ENCODE measurements around the gene FBXW12. TPM values are rescaled to one million over a fixed set of nuclear protein-coding genes. Genes with fewer than 3 reads are reported as not detected.
"Not testable (repeated sequence)": the region's sequence is repeated elsewhere in the genome, so short reads cannot be mapped to it uniquely, and the experiment has no call there.

Gene FBXW12
- total RNA-seq, 2 donors from 2014 or later = not detected

DNA sequence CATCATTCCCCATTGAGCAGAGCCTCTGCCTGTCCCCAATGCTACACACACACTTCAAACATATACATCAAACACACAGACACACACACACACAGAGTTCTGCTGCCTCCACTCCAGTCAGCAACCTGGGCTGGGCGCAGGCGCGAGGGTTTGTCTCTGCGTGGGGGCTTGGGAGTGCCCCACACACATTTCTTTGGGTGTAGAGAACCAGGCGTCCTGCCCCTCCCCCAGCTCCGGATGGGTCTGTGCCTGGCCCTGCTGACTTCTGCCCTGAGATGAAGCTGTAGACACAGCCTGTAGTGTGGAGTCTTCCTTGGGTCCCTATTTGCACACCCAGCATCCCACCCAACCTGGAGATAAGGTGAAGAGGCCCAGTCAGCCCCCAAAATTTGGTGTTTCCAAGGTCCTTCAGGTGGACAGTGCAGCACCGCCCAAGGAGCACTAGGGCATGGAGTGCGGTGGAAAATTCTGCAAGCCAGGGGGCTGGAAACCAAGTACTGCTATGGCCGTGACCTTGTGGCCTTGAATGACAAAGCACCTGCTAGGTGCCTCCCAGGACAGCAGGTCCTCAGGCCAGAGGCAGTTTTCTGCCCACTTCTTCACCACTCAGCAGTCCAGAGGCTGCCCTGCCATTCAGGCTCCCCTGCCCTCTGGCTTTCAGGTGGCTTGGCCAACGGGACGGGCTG lies 26.8 kb downstream of the FBXW12 start:
- TF ChIP-seq, protein P1, sequence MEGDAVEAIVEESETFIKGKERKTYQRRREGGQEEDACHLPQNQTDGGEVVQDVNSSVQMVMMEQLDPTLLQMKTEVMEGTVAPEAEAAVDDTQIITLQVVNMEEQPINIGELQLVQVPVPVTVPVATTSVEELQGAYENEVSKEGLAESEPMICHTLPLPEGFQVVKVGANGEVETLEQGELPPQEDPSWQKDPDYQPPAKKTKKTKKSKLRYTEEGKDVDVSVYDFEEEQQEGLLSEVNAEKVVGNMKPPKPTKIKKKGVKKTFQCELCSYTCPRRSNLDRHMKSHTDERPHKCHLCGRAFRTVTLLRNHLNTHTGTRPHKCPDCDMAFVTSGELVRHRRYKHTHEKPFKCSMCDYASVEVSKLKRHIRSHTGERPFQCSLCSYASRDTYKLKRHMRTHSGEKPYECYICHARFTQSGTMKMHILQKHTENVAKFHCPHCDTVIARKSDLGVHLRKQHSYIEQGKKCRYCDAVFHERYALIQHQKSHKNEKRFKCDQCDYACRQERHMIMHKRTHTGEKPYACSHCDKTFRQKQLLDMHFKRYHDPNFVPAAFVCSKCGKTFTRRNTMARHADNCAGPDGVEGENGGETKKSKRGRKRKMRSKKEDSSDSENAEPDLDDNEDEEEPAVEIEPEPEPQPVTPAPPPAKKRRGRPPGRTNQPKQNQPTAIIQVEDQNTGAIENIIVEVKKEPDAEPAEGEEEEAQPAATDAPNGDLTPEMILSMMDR (IDR thresholded peaks at IDR 0.05) = no peak
- H3K4me1 ChIP-seq (ENCODE audit: control insufficient read depth in 1 of 2, low read depth in 2 of 2) = peaks cover 21 to 28% of the 10 kb centered on the region in 2 donors
- peaks cover 3% of the 10 kb centered on the region for H3K36me3 ChIP-seq
- no peaks in the 10 kb centered on the region for H3K27me3 ChIP-seq (replicated peaks; ENCODE audit: insufficient read depth)
- no peak overlapping the region for H3K27ac ChIP-seq
- no peaks in the 10 kb centered on the region for H3K9me3 ChIP-seq
- no peak for DNase-seq (ENCODE audit: low spot score)
- no peak overlapping the region for H3K4me3 ChIP-seq
- ATAC-seq (ENCODE audit: insufficient number of reproducible peaks, low FRiP score, low read depth) = no peak

DNA sequence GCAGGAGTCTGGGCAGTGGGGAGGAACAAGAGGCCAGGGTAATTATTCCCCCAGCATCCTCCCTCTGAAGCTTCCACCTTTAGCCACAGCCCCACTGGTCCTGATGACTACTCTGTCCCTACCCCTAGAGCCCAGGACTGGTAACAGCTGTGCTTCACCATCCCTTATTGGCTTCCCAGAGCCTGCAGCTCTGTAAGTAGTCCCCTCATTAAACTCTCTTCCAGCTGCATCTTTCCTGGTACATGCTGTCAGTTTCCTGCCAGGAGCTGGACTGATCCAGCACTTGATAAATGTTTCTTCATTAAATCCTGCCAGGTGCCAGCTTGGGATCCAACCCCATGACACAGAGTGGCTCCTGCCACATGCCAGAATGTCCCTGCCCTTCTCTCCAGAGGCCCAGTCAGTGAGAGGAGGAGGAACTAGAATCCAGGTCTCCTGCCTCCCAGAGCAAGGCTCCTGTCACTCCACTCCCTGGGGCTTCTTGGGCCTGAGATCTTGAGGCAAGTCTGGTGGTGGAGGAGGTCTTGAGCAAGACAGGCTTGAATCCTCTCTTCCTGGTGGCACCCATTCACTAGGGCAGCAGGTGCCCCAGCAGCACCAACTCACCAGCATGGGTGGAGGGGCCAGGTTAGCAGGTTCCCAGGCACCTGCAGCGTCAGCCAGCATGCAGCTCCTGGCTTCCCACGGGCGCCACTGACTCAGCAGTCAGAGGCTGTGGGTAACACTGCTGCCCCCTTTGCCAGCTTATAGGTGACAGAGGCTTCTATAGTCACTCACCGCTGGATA lies 27.6 kb downstream of the FBXW12 start:
- no peak for ATAC-seq (ENCODE audit: insufficient number of reproducible peaks, low FRiP score, low read depth)
- H3K27ac ChIP-seq = no peak overlapping the region

DNA sequence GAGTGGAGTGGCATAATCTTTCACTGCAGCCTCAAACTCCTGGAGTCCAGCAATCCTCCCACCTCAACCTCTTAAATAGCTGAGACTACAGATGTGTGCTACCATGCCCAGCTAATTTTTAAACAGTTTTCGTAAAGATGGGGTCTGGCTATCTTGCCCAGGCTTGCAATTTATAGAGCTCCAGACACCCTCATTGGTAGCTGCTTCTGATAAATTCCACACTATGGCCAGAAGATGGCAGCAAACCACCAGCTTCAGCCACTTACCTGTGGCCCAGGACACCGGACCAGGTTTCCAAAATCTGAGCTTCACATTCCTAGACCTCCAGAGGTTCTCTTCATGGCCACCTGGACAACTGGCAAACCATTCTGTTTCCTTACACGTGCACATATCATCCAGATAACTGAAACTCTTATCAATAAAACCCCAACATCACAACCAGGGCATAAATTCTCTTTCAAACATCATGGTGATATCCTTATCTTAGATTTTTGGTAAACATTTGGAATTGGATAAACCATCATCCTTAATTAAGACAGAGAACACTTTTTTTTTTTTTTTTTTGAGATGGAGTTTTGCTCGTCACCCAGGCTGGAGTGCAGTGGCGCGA lies 28.9 kb downstream of the FBXW12 start:
- TF ChIP-seq, protein P1 (IDR thresholded peaks at IDR 0.05) = peak; percentile 83
- Histone ChIP-seq H3K27me3 (replicated peaks; ENCODE audit: insufficient read depth) (no peaks in the 10 kb centered on the region), H3K27ac (peak overlapping the region; percentile 90 to 95), H3K4me1 (ENCODE audit: control insufficient read depth in 1 of 2, low read depth in 2 of 2) (peaks cover 27 to 49% of the 10 kb centered on the region in 2 donors), H3K4me3 (no peak overlapping the region), H3K9me3 (no peaks in the 10 kb centered on the region), H3K36me3 (peaks cover 3% of the 10 kb centered on the region)
- DNase-seq (ENCODE audit: low spot score) (no peak), ATAC-seq (ENCODE audit: insufficient number of reproducible peaks, low FRiP score, low read depth) (peak; percentile 39)

More for the DNA sequence above, 27.6 kb downstream of the FBXW12 start:
- TF ChIP-seq, protein P1 (IDR thresholded peaks at IDR 0.05) = no peak
- H3K27me3 ChIP-seq (replicated peaks; ENCODE audit: insufficient read depth) = no peaks in the 10 kb centered on the region
- no peak overlapping the region for H3K4me3 ChIP-seq
- peaks cover 3% of the 10 kb centered on the region for H3K36me3 ChIP-seq
- DNase-seq (ENCODE audit: low spot score) = no peak
- no peaks in the 10 kb centered on the region for H3K9me3 ChIP-seq
- peaks cover 23 to 35% of the 10 kb centered on the region in 2 donors for H3K4me1 ChIP-seq (ENCODE audit: control insufficient read depth in 1 of 2, low read depth in 2 of 2)

DNA sequence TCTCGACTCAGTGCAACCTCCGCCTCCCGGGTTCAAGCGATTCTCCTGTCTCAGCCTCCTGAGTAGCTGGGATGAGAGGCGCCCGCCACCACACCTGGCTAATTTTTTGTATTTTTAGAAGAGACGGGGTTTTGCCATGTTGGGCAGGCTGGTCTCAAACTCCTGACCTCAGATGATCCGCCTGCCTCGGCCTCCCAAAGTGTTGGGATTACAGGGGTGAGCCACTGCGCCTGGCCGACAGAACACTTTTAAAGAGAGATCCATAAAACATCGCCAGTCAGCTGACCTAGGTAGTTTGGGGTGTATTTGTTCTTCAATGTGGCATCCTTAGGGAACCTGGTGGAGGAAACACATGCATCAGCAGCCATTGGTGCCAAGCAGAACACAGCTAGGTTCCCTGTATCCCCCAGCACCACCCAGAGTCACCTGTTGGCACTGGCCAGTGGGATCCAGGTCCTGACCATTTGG lies 29.4 kb downstream of the FBXW12 start:
- not testable (repeated sequence) for ATAC-seq (ENCODE audit: insufficient number of reproducible peaks, low FRiP score, low read depth); H3K27me3 ChIP-seq (replicated peaks; ENCODE audit: insufficient read depth); H3K36me3 ChIP-seq; H3K9me3 ChIP-seq; DNase-seq (ENCODE audit: low spot score)
- H3K4me3 ChIP-seq = peak overlapping the region; percentile 3
- peaks cover 27 to 51% of the 10 kb centered on the region in 2 donors for H3K4me1 ChIP-seq (ENCODE audit: control insufficient read depth in 1 of 2, low read depth in 2 of 2)
- H3K27ac ChIP-seq = peak overlapping the region; percentile 90 to 95

DNA sequence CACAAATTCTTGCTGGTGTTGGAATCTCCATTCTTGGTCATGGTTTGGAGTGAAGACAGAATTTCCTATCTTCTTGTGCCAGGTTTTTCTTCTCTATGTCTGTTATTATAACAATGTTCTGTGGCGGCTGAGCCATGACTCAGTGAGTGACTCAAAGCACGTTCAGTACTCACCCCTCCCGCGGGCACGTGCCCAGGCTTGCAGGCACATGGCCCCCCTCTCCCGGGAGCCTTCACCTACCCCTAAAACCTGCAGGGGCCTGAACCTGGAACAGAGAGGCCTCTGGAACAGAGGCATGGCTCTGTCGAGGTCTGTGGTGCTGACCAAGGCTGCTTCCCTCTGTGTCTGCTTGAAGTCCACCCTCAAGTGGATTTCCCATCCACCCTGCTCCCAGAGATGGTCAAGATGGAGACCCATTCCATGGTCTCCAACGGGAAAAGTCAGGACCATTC lies 30.3 kb downstream of the FBXW12 start:
- TF ChIP-seq, protein P1 (IDR thresholded peaks at IDR 0.05) = no peak

More for the DNA sequence above, 30.3 kb downstream of the FBXW12 start:
- Histone ChIP-seq H3K4me3 (no peak overlapping the region), H3K27me3 (replicated peaks; ENCODE audit: insufficient read depth) (no peaks in the 10 kb centered on the region), H3K9me3 (no peaks in the 10 kb centered on the region), H3K27ac (peak overlapping the region; percentile 92 to 95), H3K36me3 (peaks cover 17% of the 10 kb centered on the region), H3K4me1 (ENCODE audit: control insufficient read depth in 1 of 2, low read depth in 2 of 2) (peaks cover 27 to 51% of the 10 kb centered on the region in 2 donors)
- peak; percentile 89 for ATAC-seq (ENCODE audit: insufficient number of reproducible peaks, low FRiP score, low read depth)
- peak; percentile 88 for DNase-seq (ENCODE audit: low spot score)

Data from thoracic aorta (tissue), 2 donors.